Measurements from ENCODE around the gene SMCP. TPM values are rescaled to one million over a fixed set of nuclear protein-coding genes. Genes with fewer than 3 reads are reported as not detected.

SMCP gene
- total RNA-seq, 1 donor from 2014 or later, result not detected

DNA sequence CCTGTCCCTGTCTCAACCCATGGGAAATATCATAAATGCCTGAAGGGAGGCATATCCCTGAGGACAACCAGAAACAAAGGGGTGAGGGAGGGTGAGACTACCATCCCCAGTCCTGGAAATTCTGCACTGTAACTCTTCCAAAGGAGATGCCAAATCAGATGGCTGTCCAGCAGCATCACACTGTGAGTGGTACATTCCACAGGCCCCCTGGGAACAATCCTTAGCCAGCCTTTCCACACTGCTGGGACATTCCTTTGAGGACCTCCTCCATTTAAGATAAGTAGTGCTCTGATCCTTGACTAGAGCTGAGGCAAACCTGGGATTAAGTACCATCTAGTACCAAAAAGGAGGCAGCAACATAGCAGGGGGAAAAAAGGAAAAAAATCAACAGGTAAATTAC, 40.9 kb downstream of the SMCP start:
- Histone ChIP-seq H3K4me1 (no peaks in the 10 kb centered on the region), H3K36me3 (no peaks in the 10 kb centered on the region), H3K27me3 (ENCODE audit: low read depth) (no peaks in the 10 kb centered on the region), H3K4me3 (no peak overlapping the region), H3K9me3 (replicated peaks) (peaks cover 9% of the 10 kb centered on the region), H3K27ac (replicated peaks) (no peak overlapping the region)
- intact Hi-C loops (cut with micrococcal nuclease), result no loop called here
- no peak for TF ChIP-seq CTCF (IDR thresholded peaks at IDR 0.05; ENCODE audit: borderline replicate concordance)
- no peak for DNase-seq

DNA sequence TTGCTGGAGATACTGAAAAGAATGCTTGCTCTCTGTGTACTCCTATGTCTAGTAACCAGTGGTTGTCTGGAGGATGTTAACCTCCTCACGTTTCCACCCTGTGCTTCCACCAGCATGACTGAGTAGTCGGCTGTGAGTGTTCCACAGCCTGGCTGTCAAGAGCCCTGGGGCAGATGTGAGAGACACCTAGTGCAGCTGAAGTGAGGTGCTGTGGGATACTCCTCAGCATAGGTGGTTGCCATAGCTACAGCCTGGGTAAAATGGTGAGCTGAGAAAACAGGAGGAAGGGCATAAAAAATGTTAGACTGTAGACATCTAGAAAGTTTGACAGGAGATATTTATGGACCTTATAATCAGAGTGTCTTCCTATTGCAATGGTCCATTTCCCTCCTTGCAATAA, 46.1 kb downstream of the SMCP start:
- H3K36me3 ChIP-seq, result no peaks in the 10 kb centered on the region
- peaks cover 6% of the 10 kb centered on the region for H3K27me3 ChIP-seq (ENCODE audit: low read depth)
- TF ChIP-seq CTCF (IDR thresholded peaks at IDR 0.05; ENCODE audit: borderline replicate concordance), result no peak
- no peaks in the 10 kb centered on the region for H3K4me1 ChIP-seq
- no peak for DNase-seq
- H3K4me3 ChIP-seq, result no peak overlapping the region
- H3K9me3 ChIP-seq (replicated peaks), result peaks cover 9% of the 10 kb centered on the region
- intact Hi-C loops (cut with micrococcal nuclease), result no loop called here
- no peak overlapping the region for H3K27ac ChIP-seq (replicated peaks)

- H3K9me3 ChIP-seq (replicated peaks), result peaks cover 9% of the 10 kb centered on the region
- H3K36me3 ChIP-seq, result no peaks in the 10 kb centered on the region
- no peak overlapping the region for H3K4me3 ChIP-seq
- no peak for TF ChIP-seq CTCF (IDR thresholded peaks at IDR 0.05; ENCODE audit: borderline replicate concordance)
- peaks cover 6% of the 10 kb centered on the region for H3K27me3 ChIP-seq (ENCODE audit: low read depth)
- intact Hi-C loops (cut with micrococcal nuclease), result no loop called here
- DNase-seq, result no peak
- no peaks in the 10 kb centered on the region for H3K4me1 ChIP-seq
- H3K27ac ChIP-seq (replicated peaks), result no peak overlapping the region
Observed at GRCh38 chr1:152926091-152926490, 48.0 kb downstream of the SMCP start.

DNA sequence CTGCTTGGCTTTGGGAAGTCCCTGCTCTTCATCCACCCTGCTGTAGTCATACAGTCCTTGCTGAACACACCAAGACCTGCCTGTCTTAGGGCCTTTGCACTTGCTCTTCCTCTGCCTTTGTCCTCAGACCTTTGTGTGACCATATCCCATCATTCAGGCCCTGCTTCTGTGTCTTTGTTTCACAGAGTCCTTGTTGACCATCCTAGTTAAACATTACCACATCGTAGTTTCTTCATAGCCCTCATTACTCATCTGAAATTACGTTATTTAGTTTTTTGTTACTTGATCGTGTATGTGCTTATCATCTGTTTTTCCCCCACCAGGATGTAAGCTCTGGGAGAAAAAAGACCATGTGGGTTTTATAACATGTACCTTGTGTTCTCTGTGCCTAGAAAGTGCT, 50.5 kb downstream of the SMCP start:
- TF ChIP-seq CTCF (IDR thresholded peaks at IDR 0.05; ENCODE audit: borderline replicate concordance), result no peak
- Histone ChIP-seq H3K27me3 (ENCODE audit: low read depth) (peaks cover 6% of the 10 kb centered on the region), H3K4me1 (no peaks in the 10 kb centered on the region), H3K9me3 (replicated peaks) (peaks cover 9% of the 10 kb centered on the region), H3K27ac (replicated peaks) (no peak overlapping the region), H3K4me3 (no peak overlapping the region), H3K36me3 (no peaks in the 10 kb centered on the region)
- DNase-seq, result no peak
- intact Hi-C loops (cut with micrococcal nuclease), result no loop called here

DNA sequence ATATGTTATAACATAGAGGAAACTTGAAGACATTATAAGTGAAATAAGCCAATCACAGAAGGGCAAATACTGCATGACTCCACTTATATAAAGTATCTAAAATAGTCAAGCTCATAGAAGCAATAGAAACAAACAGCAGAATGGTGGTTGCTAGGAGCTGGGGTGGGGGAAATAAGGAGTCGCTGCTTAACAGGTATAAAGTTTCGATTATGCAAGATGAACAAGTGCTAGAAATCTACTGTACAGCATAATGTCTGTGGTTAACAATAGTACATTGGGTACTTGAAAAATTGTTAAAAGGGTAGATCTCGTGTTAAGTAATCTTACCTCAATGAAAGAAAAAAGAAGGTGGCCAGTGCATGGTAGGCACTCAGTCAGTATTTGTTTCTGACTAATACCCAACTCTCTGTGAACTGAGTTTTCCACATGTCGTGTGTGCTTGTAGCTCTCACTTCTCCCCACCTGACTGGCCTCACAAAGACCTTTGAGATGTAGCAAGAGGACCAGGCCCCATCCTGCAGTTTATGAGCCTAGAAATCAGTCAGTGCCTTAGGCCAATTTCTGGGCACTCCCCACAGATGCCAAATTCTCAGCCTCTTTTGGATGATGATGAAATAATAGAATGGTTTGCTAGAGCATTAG, 54.2 kb downstream of the SMCP start:
- no peak for TF ChIP-seq CTCF (IDR thresholded peaks at IDR 0.05; ENCODE audit: borderline replicate concordance)
- Histone ChIP-seq H3K27me3 (ENCODE audit: low read depth) (no peaks in the 10 kb centered on the region), H3K4me3 (no peak overlapping the region), H3K9me3 (replicated peaks) (peaks cover 6% of the 10 kb centered on the region), H3K4me1 (no peaks in the 10 kb centered on the region), H3K36me3 (no peaks in the 10 kb centered on the region), H3K27ac (replicated peaks) (no peak overlapping the region)
- intact Hi-C loops (cut with micrococcal nuclease), result no loop called here
- no peak for DNase-seq

All from left ventricle myocardium inferior (tissue), 1 donor.